Central memory CD8-positive, alpha-beta T cell (primary cell): Measurements from ENCODE around the gene TMEM201.
"Not testable (repeated sequence)": the region's sequence is repeated elsewhere in the genome, so short reads cannot be mapped to it uniquely, and the experiment has no call there.

ENCODE experiments used
- ATAC-seq: fragments of 150-1000 bp; cut with Tn5 transposase; replicated peaks from 2 replicates; pipeline ENCODE4 v1.10.0; 2022; ENCODE audit warnings: mild to moderate bottlenecking, moderate FRiP score, moderate number of reproducible peaks; ENCODE audit not compliant: poor library complexity, severe bottlenecking; ENCODE audit errors: extremely low read depth
- DNase-seq, 2 donors: peaks; one replicate each; pipeline ENCODE4 v3.0.0; 2021; ENCODE audit warnings: low spot score in 2 of 2
- H3K27ac Mint-ChIP-seq: one replicate; pipeline ENCODE4 v1.8.0; 2022; ENCODE audit warnings: low read depth, mild to moderate bottlenecking, moderate library complexity, mixed read lengths
- H3K27me3 Mint-ChIP-seq: one replicate; pipeline ENCODE4 v1.8.0; 2022; ENCODE audit warnings: mixed read lengths
- H3K36me3 Mint-ChIP-seq: one replicate; pipeline ENCODE4 v1.8.0; 2022; ENCODE audit warnings: mild to moderate bottlenecking, moderate library complexity, mixed read lengths; ENCODE audit not compliant: insufficient read depth
- H3K4me1 Mint-ChIP-seq: one replicate; pipeline ENCODE4 v1.8.0; 2022; ENCODE audit warnings: mixed read lengths
- H3K4me3 Mint-ChIP-seq: one replicate; pipeline ENCODE4 v1.8.0; 2022; ENCODE audit warnings: mild to moderate bottlenecking, moderate library complexity, mixed read lengths
- H3K9me3 Mint-ChIP-seq: one replicate; pipeline ENCODE4 v1.8.0; 2022; ENCODE audit warnings: mixed read lengths

Gene TMEM201

DNA sequence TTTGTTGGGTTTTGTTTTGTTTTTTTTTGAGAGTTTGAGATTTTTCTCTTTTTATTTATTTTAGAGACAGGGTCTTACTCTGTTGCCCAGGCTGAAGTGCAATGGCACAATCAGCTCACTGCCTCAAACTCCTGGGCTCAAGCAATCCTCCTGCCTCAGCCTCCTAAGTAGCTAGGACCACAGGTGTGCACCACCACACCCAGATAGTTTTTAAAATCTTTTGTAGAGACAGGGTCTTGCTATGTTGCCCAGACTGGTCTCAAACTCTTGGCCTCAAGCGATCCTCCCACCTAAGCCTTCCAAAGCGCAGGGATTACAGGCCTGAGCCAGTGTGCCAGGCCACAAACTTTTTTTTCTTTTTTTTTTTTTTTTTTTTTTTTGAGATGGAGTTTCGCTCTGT lies 36.3 kb downstream of the TMEM201 start:
- H3K27ac Mint-ChIP-seq, ATAC-seq, H3K4me3 Mint-ChIP-seq, H3K27me3 Mint-ChIP-seq, H3K9me3 Mint-ChIP-seq, DNase-seq: not testable (repeated sequence)
- Mint-ChIP-seq H3K36me3 (peaks cover 13% of the 10 kb centered on the region), H3K4me1 (peaks cover 37% of the 10 kb centered on the region)

DNA sequence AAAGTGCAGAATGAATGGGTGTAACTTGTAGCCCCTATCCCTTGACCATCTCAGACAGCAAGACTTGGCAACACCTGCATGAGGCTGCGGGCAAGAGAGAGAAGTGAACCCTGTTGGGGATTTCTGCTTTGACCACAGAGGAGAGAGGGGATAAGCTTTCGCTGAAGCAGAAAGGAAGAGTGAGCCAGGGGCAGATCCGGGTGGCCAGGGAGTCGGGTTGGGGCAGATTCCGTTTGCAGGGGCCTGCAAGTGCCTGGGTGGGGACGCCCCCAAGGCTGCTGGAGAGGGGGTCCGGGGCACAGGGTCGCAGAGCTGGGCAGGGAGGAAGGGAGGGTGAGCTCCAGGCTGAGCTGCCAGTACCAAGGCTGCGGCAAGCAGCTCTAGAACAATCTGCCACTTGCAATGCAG lies 37.5 kb downstream of the TMEM201 start:
- DNase-seq: no peak
- Mint-ChIP-seq H3K4me3 (peak overlapping the region; percentile 87), H3K27ac (peak overlapping the region; percentile 94), H3K36me3 (peaks cover 19% of the 10 kb centered on the region), H3K27me3 (no peaks in the 10 kb centered on the region), H3K9me3 (no peaks in the 10 kb centered on the region), H3K4me1 (peaks cover 49% of the 10 kb centered on the region)
- ATAC-seq: no peak

DNA sequence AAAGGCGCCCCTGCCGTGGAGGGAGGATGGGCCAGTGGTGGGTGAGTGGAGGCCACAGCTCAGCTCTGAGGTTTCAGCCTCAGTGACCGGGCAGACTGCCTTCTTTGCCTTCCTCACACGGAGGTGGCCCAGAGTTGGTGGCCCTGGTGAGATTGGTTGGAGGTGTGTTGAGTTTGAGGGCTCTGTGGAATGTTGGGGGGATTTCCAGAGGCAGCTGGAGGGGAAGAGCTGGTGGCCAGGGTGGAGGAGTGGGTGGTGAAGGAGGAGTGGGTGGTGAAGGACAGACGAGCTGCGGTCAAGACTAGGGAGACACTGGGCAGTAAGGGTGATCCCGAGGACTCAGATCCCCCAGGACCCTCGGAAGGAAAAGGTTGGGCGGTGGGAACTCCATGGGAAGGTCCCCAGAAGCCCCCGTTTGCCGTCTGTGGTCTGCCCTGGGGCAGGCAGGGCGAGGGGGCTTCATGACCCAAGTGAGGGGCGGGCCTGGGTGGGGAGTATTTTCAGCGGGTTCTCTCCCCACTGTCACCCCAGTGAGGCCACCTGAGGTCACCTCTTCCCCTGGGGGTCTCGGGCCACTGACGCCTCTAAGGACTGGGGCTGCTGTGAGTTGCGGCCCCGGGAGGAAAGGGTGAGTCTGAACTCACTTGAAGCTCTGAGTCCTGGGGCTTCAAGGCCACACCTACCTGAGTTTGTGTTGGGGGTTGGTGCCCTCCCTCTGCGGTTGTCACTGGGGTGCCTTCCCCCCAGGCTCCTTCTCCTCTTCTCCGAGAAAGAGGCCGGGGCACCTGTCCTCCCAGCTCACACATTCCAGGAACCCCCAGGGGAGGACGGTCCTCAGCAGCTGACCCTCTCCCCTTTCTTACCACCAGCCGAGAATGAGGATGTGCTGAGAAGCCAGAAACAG lies 40.1 kb downstream of the TMEM201 start:
- peak overlapping the region; percentile 87 for H3K4me3 Mint-ChIP-seq
- DNase-seq (peak; percentile 42 to 49), ATAC-seq (peak; percentile 48)
- peak overlapping the region; percentile 94 for H3K27ac Mint-ChIP-seq
- H3K27me3 Mint-ChIP-seq: no peaks in the 10 kb centered on the region
- no peaks in the 10 kb centered on the region for H3K9me3 Mint-ChIP-seq
- peaks cover 61% of the 10 kb centered on the region for H3K4me1 Mint-ChIP-seq
- H3K36me3 Mint-ChIP-seq: peaks cover 28% of the 10 kb centered on the region

DNA sequence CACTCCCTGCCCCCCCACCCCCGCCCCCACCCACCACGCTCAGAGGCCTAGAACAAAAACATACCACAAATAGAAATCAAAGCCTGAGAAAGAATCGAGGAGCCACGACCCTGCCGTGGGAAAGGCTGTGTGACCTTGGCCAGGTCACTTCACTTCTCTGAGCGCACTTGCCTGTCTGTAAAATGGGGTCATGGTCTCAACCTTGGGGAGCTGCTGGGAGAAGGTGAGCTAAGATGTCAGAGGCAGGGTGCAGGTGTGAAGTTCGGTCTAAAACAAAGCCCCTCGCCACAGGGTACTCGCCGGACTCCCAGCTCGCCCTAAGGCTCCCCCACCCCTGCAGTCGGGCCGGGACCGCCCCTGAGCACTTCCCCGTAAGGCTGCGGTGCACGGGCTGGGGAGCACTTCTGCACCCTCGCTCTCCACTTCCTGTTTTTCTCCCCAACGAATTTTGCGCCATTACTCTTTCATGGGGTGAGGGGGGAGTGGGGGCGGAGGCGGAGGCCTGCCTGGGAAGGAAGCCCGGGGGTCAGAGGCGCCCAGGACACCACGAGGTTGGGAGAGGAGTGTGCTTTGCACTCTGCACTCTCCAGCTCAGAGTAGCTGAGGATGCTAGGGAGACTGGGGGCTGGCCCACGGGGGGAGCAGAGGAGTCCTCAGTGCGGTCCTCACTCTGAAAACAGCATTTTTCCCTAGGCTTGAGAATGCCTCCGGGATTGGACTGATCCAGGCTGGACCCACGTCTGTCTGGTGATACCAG lies 40.9 kb downstream of the TMEM201 start:
- Mint-ChIP-seq H3K27me3 (no peaks in the 10 kb centered on the region), H3K4me3 (peak overlapping the region; percentile 87), H3K9me3 (no peaks in the 10 kb centered on the region), H3K4me1 (peaks cover 61% of the 10 kb centered on the region), H3K36me3 (peaks cover 29% of the 10 kb centered on the region), H3K27ac (peak overlapping the region; percentile 94)
- peak; percentile 45 to 61 for DNase-seq
- peak; percentile 55 for ATAC-seq

DNA sequence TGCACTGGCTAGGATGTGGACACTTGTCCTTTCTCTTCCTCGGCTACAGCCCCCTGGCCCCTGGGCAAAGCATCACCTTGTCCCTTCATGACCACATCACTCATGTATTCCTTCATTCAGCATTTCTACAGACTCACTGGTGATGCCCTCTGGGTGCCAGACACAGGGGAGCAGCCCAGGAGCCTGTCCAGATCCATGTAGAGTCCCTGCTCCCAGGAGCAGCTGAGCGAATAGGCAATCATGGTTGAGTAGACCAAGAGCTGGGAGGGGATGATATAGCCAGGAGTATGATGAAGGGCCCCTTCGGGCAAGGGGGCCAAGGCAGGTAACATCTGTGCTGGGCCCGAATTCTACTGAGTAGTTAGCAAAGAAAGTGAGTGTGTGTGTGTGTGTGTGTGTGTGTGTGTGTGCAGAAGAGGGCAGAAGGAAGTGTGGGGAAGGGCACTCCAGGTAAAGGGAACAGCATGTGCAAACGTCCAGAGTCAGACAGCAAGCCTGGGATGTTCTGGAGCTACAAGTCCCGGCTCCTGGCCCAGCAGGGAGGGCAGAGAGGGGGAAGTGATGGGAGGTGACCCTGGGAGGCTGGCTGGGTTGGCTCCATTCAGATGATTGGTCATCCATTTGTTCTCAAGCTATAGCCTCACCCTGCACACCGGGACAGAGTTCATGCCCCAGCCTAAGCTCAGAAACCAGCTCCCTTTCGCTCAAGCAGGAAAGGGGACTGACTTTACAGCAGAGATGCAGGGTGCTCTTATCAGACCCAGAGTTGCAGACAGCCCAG lies 41.8 kb downstream of the TMEM201 start:
- H3K9me3 Mint-ChIP-seq: no peaks in the 10 kb centered on the region
- peak overlapping the region; percentile 94 for H3K27ac Mint-ChIP-seq
- ATAC-seq: no peak
- H3K4me1 Mint-ChIP-seq: peaks cover 69% of the 10 kb centered on the region
- H3K4me3 Mint-ChIP-seq: peak overlapping the region; percentile 87
- no peaks in the 10 kb centered on the region for H3K27me3 Mint-ChIP-seq
- no peak for DNase-seq
- peaks cover 29% of the 10 kb centered on the region for H3K36me3 Mint-ChIP-seq

DNA sequence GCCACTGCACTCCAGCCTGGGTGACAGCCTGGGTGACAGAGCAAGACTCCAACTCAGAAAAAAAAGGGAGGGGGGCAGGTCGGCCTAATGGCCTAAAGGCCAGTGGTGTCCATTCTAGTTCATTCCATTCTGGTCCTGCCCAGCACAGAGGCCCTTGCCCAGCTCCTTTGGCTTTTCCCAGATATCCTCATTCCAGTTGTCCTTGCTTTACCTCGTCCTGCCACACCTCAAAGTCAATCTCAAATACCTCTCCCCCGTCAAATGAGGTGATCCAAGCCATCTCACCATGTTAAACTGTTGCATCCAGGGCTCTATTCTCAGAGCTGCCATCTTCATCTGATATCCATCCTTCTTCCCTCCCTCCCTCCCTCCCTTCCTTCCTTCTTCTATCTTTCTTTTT lies 42.9 kb downstream of the TMEM201 start:
- peak overlapping the region; percentile 87 for H3K4me3 Mint-ChIP-seq
- DNase-seq (no peak), ATAC-seq (no peak)
- no peaks in the 10 kb centered on the region for H3K27me3 Mint-ChIP-seq
- H3K4me1 Mint-ChIP-seq: peaks cover 65% of the 10 kb centered on the region
- peak overlapping the region; percentile 69 for H3K27ac Mint-ChIP-seq
- peaks cover 27% of the 10 kb centered on the region for H3K36me3 Mint-ChIP-seq
- no peaks in the 10 kb centered on the region for H3K9me3 Mint-ChIP-seq

DNA sequence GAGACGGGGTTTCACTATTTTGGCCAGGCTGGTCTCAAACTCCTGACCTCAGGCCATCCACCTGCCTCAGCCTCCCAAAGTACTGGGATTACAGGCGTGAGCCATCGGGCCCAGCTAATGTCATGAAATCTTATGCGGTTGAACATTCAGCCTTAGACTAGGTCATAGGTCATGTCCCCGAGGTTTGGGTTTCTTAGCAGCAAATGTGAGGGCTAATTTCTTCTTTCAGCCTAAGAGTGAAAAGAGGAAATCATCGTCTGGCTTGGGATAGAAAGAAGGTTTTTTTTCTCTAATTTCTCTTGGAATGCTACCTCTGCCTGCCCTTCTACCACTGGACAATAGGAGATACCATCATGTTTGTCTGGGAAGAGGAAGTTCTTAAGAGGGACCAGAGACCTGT lies 44.8 kb downstream of the TMEM201 start:
- DNase-seq: no peak
- Mint-ChIP-seq H3K27me3 (no peaks in the 10 kb centered on the region), H3K4me1 (peaks cover 52% of the 10 kb centered on the region), H3K4me3 (no peak overlapping the region), H3K27ac (no peak overlapping the region), H3K9me3 (no peaks in the 10 kb centered on the region), H3K36me3 (peaks cover 24% of the 10 kb centered on the region)
- ATAC-seq: no peak

DNA sequence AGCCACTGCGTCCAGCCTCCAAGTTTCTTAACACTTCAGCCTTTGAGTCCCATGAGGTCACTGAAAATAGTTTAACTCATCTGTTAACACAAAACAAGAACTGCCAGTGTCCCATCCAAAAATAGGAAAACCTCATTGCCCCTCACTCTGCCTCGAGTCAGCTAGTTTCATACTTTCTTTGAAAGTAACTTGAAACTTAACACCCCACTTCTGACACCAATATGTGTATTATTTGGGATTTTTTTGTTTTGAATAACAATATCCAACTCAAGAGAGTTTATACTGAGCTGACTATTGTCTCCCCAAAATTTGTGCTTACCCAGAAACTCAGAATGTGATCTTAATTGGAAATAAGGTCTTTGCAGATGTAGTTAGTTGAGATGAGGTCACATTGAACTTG lies 45.9 kb downstream of the TMEM201 start:
- no peak for ATAC-seq
- no peak overlapping the region for H3K27ac Mint-ChIP-seq
- H3K27me3 Mint-ChIP-seq: no peaks in the 10 kb centered on the region
- no peak for DNase-seq
- no peak overlapping the region for H3K4me3 Mint-ChIP-seq
- peaks cover 24% of the 10 kb centered on the region for H3K36me3 Mint-ChIP-seq
- H3K9me3 Mint-ChIP-seq: no peaks in the 10 kb centered on the region
- peaks cover 49% of the 10 kb centered on the region for H3K4me1 Mint-ChIP-seq

DNA sequence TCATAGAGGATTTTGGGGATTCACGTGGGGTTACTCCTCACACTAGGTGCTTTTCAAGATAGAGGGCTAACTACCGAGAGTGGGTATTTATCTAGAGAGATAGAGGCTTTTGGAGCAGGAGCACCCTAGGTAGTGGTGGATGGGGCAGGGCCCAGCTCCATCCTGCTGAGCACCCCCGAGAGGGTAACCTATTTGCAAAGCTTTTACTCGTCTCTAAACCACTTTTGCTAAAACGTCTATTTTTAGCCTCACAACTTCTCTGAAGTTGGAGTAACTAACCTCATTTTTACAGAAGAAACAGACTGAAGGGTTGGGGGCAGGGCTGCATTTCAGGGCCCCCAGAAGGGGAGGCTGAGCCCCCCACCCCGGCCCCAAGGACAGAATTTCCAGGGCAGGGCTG lies 50.5 kb downstream of the TMEM201 start:
- peak overlapping the region; percentile 23 for H3K4me3 Mint-ChIP-seq
- H3K36me3 Mint-ChIP-seq: peaks cover 9% of the 10 kb centered on the region
- no peaks in the 10 kb centered on the region for H3K9me3 Mint-ChIP-seq
- no peaks in the 10 kb centered on the region for H3K27me3 Mint-ChIP-seq
- peak overlapping the region; percentile 46 for H3K27ac Mint-ChIP-seq
- DNase-seq (no peak), ATAC-seq (no peak)
- peaks cover 50% of the 10 kb centered on the region for H3K4me1 Mint-ChIP-seq

DNA sequence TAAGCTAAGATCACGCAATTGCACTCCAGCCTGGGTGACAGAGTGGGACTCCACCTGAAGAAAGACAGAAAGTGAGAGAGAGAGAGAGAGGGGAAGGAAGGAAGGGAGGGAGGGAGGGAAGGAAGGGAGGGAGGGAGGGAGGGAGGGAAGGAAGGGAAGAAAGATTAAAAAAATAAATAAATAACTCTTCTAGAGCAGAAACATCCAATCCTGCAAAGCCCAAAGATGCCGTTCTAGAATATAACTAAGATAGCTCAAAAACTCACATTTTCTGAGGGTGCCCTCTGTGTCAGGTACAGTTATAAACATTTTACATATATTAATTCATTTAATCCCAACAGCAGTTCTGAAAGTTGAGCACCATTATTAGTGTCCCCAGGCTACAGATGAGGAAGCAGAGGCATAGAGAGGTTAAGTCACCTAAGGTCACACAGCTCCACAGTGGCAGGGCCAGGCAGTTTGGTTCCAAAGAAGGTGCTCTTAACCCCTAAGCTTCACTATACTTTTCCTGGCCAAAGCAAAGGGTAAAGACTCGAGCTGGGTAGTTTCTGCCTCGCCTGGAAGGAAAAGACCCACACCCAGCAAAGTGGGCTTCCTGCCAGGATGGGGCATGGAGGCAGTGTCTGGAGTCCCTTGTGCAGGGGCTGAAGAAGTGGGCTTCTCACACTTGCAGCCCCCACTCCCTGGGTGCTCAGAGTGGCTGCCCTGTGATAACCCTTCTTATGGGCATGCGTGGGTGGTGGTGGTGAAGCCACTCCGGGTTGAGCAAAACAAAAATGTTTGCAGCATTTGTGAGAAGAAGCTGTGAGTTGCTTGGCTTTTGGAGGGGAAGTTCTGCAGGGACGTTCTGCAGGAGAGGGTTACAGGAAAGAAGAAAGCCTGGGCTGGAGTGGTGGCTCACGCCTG lies 54.9 kb downstream of the TMEM201 start:
- Mint-ChIP-seq H3K4me1 (peaks cover 47% of the 10 kb centered on the region), H3K27me3 (no peaks in the 10 kb centered on the region), H3K36me3 (peaks cover 6% of the 10 kb centered on the region), H3K9me3 (no peaks in the 10 kb centered on the region), H3K27ac (peak overlapping the region; percentile 36), H3K4me3 (no peak overlapping the region)
- DNase-seq (no peak), ATAC-seq (peak; percentile 36)

DNA sequence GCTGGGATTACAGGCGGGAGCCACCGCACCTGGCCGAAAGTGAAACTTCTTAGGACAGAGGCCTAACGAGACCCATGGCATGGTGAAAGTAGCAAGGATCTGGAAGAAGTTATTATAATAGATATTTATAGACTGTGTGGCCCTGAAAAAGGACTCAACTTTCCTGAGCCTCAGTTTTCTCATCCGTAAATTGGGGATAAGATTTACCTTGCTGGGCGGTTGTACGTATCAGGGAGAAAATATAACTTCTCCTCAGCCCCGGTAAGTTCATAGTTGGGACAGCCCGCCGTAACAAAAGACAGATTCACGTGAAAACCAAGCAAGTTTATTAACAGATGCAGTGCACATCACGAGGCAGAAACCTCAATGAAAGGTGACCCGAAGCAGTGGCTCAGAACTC lies 57.3 kb downstream of the TMEM201 start:
- Mint-ChIP-seq H3K4me3 (no peak overlapping the region), H3K27me3 (no peaks in the 10 kb centered on the region), H3K36me3 (no peaks in the 10 kb centered on the region), H3K4me1 (peaks cover 37% of the 10 kb centered on the region), H3K27ac (no peak overlapping the region), H3K9me3 (no peaks in the 10 kb centered on the region)
- no peak for DNase-seq
- no peak for ATAC-seq
